Stimulated activated CD4-positive, alpha-beta T cell treated with anti-CD3 and anti-CD28 coated beads, Interleukin-1b, Interleukin-23, amount 100 ng/mL, for 1 hour (primary cell): Measurements from ENCODE around the gene IL5.
"Not testable (repeated sequence)": the region's sequence is repeated elsewhere in the genome, so short reads cannot be mapped to it uniquely, and the experiment has no call there.

Experiments used
- DNase-seq, 2 donors: peaks; one replicate each; pipeline ENCODE4 v3.0.0-alpha.2; 2020; ENCODE audit warnings: low read depth in 2 of 2

Gene IL5

DNA sequence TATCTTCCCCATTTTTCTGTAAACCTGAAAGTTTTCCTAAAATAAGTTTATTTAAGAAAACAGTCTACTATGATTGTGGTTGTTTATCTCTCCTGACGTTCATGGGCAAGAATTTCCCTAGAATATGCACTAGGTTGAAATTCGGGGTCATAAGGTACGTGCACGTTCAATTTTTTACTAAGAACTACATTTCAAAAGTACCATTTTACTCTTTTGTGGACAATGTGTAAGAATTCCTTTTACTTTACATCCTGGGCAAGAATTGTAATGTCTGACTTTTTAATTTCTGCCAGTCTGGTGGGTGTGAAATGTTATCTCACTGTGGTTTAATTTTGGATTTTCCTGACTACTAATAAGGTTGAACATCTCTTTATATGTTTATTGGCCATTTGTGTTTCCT, 12.4 kb downstream of the IL5 start:
- DNase-seq: no peak

DNA sequence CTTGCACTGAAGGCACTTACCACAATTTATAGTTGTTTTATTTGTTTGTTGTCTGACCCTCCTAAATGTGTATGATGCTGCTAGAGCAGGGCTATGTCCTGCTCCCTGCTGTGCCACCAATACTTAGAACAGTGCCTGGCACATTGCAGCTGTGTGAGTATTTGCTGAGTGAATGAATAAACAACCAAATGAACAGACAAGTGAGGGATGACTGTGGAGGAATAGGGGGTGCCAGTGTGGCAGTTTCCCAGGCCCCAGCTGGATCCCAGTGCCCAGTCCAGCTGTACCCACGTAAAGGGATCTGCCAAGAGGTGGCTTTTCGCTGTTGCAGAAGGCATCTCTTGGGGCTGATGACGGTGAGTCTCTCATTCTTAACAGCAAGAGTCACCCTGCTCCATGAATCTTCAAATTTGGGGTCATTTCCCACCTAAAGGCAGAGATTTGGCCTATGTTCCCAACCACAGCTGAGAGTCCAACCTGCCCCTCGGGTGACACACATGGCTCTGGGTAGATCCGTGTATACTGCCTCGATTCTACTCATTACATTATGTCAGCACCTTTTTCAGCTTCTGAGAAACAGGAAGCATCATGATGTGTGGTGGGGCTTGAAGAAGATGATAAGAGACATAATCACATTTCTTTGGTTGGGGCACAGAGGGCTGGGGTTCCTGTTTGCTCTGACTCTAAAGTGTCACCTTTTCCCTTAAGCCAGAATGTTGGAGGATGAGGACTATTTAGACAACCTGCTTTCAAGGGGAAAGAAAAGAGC, 14.3 kb downstream of the IL5 start:
- DNase-seq: no peak

DNA sequence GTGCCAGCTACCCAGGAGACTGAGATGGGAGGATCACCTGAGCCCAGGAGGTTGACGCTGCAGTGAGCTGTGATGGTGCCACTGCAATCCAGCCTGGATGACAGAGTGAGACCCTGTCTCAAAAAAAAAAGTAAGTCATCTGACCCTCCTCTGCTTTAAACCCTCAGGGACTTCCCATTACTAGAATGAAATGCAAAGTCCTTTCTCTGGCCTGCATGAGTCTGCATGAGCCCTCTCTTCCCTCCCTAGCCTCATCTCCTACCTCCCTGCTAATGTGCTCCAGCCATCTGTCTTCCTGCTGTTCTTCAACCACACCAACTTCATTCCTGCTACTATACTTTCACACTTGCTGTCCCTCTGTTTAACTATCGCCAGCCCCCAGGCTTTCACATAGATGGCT, 15.3 kb downstream of the IL5 start:
- no peak for DNase-seq

DNA sequence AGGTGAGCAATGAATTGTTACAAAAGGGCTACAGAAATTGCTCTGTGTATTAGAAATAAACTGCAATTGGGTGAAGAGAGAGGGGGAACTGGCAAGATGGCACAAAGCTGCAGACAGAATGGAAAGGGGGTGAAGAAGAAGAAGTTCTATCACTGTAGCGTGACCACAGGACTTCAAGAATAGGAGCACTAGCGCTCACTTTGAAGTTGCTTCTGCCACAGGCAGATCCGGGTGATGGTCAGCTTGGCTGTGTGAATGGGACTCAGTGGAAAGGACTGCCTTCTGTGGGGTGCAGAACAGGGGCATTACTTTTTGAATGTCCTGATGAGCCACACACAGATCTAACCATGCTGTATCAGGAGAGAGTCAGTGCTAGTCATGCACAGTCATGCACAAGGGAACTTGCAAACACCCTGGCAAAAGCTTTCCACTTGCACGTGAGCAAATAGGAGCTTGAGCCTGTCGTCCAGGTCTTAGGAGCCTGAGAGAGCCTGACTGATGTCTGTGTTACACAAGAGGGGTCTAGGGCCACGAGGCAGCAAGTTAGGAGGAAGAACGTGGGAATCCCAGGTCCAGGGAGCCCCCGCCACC, 16.3 kb downstream of the IL5 start:
- no peak for DNase-seq

DNA sequence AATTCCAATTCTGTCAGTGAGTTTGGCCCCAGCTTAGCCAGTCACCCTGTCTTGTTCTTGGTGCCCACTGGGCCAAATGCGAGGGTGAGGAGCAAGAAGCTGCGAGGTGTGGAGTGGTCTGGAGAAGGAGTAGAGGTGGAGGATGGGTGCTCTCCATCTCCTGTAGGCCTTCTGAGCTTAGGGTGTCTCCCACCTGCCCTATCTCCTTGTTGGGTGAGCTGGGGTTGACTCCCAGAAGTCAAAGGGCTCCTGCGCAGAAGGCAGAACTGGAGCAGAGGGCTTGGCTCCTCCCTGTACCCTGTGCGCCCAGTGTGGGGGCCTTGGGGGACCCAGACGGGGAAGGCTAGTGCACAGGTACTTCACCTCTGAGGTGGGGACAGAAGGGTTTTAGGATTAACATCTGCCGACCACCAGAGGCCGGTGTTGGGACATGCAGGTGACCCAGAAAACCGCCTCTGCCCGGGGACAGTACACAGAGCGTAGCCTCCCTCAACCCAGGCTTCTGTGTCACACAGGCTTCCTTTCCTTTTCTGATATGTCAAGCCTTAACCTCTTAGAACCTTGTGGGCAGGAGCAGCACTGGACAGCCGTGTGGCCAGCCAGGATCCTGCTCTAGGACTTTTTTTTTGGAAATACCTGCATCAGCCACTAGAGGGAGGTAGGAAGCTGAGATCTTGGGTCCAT, 16.9 kb downstream of the IL5 start:
- no peak for DNase-seq

DNA sequence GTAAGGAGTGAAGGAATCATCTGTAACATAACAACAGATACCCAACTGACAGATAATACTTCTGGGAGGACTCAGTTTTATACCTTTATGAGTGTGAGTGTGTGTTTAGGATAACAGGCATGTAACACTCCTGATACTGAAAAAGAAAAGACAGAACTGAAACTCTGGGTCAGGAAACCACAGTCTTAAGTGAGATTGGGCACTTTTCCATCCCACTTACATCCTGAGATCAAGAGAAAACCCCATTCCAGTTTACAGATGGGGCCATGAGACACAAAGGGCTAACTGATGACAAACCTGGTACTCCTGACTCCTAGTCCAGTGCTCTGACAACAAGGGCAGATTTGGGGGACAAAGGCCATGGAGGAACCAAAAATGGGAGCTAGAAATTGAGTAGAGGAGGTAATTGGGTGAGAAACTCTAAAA, 18.0 kb downstream of the IL5 start:
- DNase-seq: no peak

DNA sequence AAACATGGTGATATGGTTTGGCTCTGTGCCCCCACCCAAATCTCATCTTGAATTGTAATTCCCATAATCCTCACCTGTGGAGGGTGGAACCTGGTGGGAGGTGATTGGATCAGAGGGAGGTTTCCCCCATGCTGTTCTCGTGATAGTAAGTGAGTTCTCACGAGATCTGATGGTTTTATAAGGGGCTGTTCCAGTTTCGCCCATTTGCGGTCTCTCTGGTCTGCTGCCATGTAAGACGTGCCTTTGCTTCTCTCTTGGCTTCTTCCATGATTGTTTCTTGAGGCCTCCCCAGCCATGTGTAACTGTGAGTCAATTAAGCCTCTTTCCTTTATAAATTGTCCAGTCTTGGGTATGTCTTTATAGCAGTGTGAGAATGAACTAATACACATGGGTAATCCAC, 18.4 kb downstream of the IL5 start:
- DNase-seq: not testable (repeated sequence)

DNA sequence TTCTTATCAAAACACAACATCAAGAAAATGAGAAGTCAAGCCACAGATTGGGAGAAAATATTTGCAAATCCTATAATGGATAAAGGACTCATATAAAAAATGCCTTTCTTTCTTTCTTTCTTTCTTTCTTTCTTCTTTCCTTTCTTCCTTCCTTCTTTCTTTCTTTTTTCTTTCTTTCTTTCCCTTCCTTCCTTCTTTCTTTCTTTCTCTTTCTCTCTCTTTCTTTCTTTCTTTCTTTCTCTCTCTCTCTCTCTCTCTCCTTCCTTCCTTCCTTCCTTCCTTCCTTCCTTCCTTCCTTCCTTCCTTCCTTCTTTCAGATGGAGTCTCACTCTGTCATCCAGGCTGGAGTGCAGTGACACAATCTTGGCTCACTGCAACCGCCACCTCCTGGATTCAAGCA, 21.3 kb downstream of the IL5 start:
- not testable (repeated sequence) for DNase-seq

DNA sequence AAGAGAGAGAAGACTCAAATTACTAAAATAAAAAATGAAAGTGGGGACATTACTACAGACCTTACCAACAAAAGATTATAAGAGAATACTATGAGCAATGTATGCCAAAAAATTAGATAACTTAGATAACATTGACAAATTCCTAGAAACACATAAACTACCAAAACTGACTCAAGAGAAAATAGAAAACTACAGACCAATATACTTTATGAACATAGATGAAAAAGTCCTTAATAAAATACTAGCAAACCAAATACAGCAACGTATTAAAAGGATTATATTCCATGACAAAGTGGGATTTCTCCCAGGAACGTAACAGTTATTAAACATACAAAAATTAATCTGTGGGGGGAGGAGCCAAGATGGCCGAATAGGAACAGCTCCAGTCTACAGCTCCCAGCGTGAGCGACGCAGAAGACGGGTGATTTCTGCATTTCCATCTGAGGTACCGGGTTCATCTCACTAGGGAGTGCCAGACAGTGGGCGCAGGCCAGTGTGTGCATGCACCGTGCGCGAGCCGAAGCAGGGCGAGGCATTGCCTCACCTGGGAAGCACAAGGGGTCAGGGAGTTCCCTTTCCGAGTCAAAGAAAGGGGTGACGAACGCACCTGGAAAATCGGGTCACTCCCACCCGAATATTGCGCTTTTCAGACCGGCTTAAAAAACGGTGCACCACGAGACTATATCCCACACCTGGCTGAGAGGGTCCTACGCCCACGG, 29.5 kb downstream of the IL5 start:
- not testable (repeated sequence) for DNase-seq

DNA sequence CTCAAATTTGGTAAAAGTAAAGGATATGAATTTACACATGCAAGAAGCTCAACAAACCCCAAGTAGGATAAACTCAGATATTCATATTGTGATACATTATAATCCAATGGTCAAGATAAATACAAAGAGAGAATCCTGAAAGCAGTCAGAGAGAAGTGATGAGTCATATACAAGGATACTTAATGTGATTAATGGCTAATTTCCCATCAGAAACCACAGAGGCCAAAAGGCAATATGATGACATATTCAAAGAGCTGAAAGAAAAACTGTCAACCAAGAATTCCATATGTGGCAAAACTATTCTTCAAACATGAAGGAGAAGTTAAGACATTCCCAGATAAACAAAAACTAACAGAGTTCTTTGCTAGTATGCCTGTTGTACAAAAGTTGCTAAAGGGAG, 33.2 kb downstream of the IL5 start:
- no peak for DNase-seq

DNA sequence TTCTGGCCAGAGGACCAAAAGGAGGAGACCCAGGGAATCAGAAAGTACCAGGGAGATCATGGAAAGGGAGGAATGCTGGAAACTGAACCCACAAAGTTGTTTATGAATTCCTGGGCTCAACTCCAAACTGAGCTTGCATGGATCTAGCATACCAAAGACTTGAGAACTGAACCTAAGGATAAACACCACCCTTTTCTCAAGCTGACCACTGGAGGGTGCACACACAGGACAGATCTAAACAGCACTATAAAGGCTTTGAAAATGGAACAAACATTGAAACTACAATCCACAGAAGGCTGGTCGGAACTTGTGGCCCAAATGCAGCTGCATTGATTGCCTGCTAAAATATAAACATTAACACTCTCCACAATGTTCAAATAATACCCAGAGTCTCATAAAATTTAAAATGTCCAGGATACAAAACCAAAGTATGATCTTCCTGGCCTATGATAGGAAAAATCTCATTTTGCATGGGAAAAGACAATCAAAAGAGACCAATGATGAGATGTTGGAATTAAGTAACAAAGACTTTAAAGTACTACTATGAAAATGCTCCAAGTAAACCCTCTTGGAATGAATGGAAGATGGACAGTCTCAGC, 37.1 kb downstream of the IL5 start:
- no peak for DNase-seq

DNA sequence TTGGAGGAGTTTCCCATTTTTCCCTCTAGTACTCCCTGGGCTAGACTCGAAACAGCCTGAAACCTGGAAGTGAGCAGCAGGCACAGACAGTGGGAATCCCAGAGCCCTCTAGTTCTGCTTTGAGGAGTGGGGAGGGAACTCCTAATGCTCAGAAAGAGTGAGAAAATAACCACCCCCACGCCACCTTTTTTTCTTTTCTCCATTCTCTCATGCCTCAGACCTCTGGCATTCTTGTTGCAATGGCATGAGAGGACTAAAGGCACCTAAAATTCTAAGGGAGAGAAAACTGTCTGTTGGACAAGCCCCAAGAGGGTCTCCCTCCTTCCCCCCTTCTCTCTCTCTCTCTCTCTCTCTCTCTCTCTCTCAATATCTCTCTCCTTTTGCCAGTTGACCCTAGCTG, 37.7 kb downstream of the IL5 start:
- DNase-seq: no peak

DNA sequence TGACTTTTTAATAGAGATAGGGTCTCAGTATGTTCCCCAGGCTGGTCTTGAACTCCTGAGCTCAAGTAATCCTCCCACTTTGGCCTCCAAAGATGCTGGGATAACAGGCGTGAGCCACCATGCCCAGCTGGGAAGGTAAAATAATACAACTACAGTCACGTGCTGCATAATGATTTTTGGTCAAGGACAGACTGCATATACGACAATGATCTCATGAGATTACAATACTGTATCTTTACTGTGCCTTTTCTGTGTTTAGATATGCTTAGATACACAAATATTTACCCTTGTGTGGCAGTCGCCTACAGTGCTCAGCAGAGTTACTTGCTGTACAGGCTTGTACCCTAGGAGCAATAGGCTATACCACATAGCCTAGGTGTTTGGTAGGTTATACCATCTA, 38.6 kb downstream of the IL5 start:
- DNase-seq: no peak

DNA sequence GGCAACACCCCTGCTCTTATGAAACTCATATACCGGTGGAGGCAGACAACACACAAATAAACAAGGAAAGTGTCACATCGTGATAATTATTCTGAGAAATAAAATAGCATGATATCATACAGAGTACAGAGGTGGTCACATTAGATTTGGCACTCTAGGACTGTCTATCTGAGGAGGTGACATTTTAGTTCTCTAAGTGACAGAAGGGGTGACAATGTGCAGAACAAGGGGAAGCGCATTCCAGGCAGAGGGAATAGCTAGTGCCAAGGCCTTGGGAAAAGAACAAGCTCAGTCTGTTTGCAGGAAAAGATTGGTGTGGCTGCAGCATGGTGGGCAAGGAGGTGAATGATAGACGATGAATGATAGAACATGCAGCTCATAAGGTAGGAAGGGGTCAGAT, 40.1 kb downstream of the IL5 start:
- no peak for DNase-seq

DNA sequence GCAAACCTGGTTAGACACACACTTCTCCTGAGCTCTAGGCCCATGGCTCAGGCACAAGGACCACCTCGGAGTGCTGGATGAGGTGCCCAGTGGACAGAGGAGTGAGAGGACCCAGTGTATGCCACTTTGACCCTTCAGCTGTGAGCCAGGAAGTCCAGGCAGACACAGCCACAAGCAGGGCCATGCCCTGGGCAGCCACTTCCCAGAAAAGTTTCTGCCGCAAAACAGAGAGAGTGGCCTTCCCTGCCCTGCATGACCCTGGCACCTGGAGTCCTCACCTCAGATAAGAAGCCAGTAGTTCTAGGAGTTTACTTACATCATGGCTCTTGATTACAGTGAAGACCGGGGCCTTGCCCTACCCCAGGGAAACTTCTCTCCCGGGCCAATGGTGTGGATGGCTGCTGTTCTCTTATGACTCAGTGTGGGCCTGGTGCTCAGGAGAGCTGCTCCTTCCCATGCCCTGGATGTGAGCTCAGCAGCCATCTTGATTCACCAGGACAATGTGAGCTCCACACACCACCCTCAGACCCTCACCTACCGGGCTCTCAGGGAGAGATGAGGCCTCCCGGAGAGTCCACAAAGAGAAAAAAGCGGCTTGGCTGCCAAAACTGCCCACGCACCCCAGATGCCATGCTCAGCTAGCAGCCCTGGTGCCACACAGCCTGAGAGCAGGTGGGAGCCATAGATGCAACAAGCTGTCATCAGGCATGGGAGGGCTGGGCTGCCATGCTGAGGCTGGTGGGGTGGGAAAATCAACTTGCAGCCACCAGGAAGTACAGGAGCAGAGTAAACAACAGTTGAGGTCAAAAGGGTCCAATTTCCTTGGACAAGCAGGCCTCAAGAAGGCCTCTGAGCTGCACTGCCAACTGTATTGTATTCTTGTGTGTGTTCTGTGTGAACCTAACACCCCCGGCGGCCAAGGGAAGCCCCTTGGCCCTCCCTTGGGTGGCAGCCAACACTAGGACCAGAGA, 41.1 kb downstream of the IL5 start:
- DNase-seq: no peak

DNA sequence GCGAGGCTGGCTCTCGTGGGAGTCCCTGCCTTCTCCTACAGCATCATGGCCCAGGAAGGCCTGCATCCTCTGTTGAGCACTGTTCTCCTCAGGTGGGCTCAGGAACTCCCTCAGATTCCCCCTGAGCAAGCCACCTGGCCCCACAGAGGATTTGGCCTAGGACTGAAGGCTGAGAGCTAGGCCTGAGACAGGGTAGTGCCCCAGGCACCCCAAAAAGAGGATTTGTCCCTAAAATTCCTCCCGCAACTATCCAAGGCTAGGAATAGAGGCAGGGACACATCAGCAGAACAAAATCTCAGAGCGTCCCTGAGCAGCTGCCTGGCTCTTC, 41.7 kb downstream of the IL5 start:
- no peak for DNase-seq

DNA sequence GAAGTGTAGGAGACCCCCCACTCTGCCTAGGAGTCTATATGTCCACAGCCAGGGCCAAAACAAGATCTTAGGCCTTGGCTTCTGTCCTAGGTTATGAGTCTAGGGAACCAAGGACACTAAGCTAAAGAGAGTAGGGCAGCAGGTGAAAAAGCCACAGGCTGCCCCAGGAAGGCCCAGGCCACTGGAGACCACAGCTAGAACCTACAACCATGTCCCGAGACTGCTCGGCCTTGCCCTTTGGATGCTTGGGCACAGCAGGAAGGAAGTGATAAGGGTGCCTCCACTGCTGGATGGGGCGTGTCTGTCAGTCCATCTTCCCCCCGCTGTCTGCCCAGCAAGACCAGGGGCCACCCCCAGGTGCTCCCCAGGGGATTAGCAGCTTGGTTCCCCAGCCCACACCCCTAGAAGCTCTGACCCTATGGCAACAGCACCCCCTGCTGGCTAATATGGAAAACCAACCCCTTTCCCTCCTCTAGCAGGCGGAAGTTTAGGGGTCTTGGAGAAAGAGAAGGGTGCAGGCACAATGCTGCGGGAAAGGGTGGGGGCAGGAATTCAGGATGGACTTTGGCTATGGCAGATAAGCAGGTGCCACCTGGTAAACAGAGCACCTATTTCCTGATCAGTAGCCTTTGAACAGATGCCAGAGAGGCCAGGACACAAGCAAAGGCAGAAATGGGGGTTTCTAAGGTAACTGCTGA, 42.2 kb downstream of the IL5 start:
- peak in 1 of 2 donors; percentile 67 for DNase-seq

DNA sequence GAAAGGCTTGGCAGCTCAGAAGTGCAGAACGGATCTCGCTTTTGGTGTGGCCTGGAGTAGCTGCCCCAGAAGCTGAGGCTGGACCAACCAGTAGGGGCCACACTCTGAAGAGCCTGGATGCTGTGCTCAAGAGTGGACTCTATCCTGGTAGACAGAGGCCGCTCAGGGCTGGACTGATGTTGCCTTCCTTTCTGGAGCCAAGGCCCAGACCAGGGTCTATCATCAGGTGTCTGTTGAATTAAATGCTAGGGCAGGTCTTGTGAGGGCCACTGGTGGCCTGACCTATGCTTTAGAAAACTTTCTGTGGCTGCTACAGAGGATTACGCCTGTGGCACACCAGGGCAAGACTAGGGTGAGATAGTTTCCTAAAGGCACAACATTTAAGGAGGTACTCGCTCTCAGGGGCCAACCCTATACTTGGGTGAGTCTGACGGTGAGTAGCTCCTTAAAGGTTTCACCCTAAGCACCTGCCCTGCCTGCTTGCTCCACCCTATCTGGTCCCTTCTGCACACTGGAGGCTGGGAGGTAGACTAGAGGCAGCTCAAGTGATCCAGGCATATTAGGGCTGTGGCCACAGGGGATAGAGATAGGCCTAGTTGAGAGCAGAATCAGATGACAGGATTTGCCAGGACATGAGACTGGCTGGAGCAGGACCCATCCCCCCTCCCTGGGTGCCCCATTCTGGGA, 42.9 kb downstream of the IL5 start:
- DNase-seq: no peak

DNA sequence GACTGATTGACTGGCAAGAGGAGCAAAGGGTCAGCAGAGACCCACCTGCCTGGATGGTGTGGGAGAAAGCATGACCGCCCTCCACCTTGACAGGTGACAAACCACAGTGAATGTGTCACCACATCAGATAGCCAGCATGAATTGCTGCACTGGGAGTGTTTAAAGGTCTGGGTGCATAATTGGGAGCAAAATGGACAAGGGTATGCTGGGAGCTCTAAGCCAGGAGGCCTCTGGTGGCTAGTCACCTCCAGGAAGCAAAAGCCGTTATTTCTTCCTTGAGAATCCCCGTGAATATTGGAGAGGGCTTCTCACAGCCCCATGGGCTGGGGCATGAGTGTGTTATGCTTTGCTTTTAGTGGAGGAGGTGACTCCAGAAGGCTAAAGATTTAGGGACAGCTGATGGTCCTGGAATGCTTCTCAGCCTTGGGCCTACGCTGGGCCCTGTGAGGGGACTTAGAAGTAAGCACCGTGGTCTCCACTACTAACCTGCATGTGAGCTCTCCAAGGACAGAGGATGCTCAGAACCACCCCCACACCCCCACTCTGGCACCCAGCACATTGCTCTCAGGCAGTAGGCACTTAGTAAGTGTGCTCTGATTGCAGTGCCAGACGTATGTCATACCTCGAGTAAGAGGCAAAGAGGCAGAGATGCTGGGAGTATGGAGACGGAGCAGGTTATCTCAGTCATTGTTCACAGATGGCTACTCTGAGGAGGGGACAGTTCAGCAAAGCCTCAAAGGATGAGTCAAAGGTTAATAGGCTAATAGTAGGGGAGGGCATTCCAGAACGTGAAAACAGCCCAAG, 43.7 kb downstream of the IL5 start:
- no peak for DNase-seq
